ENCODE results near the gene RHBDF2.

The RHBDF2 gene

DNA sequence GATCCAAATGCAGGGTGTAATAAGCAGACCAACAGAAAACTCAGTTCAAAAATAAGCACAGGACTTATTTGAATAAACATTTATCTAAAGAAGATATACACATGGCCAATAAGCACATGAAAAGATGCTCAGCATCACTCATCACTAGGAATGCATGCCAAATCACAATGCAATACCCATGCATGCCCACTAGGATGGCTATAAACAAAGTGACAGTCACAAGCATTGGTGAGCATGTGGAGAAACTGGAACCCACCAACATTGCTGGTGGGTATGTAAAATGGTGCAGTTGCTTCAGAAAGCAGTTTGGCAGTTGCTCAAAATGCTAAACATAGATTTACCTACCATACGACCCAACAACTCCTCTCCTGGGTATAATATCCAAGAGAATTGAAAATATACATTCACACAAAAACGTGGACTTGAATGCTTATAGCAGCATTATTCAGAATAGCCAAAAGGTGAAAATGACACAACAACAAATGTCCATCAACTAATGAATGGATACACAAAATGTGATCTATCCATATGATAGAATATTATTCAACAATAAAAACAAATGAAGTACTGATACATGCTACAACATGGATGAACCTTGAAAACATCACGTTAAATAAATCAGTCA lies 68.4 kb downstream of the RHBDF2 start:
- DNase-seq: no peak

DNA sequence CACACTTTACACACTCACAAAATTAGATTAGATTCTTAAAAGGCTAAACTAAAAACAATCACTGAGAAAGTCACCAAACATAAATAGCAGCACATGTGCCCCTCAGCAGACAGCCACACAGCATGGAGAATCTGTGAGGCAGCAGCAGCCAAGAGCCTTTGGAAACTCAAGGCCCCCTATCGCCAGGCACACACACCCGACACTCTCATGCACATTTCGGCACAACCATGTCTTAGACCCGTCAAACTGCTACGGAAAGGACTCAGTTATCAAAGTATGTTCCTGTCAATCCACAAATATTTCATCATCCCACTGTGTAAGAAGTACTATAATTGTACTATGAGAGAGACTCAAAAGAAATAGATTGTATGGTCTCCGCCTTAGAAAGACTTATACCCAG lies 69.2 kb downstream of the RHBDF2 start:
- DNase-seq: no peak

DNA sequence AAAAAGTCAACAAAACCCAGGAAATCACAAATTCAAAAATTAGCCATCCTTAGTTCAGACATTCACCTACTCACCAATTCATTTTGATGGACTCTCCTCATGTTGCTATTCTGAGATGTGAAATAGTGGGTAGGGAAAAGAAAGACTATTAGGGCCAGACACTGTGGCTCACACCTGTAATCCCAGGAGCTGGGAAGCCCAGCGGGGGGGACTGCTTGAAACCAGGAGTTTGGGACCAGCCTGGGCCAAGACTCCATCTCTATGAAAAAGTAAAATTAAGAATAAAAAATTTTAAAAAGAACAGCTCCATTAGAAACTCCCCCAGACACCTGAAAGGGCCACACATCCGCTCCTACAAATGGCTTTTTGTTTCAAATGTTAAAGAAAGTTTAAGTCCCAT lies 69.7 kb downstream of the RHBDF2 start:
- DNase-seq: no peak

- DNase-seq: no peak
Measured at GRCh38 chr17:76428511-76428910, 72.7 kb downstream of the RHBDF2 start.

DNA sequence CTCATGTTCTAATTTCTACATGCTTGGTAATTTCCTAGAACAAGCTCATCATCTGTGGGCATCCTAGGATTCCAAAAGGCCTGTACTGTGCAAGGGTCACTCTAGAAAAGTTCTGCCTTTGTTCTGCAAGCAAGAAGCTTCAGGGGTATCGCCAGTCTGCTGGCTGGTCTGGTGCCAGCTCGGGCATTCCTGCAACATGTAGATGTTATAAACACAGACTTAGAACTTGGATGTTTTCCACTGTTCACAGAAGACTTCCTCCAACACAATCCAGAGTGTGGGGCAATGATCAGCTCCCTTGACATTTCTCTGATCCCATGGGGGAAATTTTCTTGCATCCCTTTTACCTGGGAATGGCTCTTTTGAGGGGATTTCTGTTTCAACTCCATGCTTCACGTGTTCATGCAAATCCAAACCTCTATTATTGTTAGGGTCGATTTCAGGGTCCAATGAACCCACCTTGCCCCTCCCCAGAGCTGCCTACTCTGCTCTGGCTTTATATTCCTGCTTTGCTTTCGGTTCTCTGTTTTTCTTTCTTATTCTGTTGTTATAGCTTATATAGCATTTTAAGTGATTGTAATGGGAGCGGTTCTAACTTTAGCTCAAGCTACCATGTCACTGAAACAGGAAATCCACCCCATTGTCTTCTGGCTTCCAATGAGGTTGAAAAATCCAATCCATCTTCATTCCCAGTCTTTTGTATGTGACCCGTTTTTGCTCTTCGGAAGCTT lies 73.6 kb downstream of the RHBDF2 start:
- DNase-seq: no peak

- no peak for DNase-seq
Measured at GRCh38 chr17:76426853-76427252, 74.4 kb downstream of the RHBDF2 start.

DNA sequence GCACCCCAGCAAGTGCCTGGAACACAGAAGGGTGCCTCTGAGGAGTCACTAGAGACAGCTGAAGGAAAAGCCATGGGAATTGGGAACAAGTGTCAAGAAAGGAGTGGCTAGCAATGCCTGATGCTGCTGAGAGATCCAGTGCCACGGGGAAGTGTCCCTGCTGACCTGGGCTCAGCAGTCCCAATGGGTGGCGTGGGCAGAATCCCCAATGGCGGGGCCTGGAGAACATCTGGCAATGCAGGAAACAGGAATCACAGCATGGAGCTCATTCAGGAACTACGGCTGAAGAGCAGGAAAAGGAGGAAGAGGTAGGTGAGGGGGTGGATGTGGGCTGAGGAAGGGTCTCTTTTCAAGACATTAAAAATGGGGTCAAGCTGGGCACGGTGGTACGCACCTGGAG lies 78.4 kb downstream of the RHBDF2 start:
- DNase-seq: no peak

GRCh38 chr17:76422406-76422805 lies 78.8 kb downstream of the RHBDF2 start:
- no peak for DNase-seq

GRCh38 chr17:76421044-76421407 lies 80.2 kb downstream of the RHBDF2 start:
- no peak for DNase-seq

All from DMS79 treated with DMSO at 0.1 percent for 48 hours (cell line).